Peyer's patch (tissue), 4 donors: ENCODE measurements around the gene HK3.

Source experiments
- POLR2A ChIP-seq, 2 donors: fragments of 450-650 bp; IDR thresholded peaks; one replicate each; pipeline ENCODE4 v1.5.1; 2017; ENCODE audit warnings: antibody characterized with exemption in 2 of 2, mild to moderate bottlenecking in 2 of 2, moderate library complexity in 2 of 2
- TF ChIP-seq, protein P1 (sequence below), 6 experiments: fragments of 450-650 bp in 4 of 6; fragments of 200-600 bp in 2 of 6; sonication (generic) in 1 of 6; IDR thresholded peaks; one replicate each; pipeline ENCODE4 v1.5.1; 2017 to 2019; ENCODE audit warnings: antibody characterized with exemption in 6 of 6, mild to moderate bottlenecking in 3 of 6, moderate library complexity in 1 of 6

GRCh38 chr5:176947847-176948246 lies 48.7 kb upstream of the HK3 start:
- TF ChIP-seq, protein P1, sequence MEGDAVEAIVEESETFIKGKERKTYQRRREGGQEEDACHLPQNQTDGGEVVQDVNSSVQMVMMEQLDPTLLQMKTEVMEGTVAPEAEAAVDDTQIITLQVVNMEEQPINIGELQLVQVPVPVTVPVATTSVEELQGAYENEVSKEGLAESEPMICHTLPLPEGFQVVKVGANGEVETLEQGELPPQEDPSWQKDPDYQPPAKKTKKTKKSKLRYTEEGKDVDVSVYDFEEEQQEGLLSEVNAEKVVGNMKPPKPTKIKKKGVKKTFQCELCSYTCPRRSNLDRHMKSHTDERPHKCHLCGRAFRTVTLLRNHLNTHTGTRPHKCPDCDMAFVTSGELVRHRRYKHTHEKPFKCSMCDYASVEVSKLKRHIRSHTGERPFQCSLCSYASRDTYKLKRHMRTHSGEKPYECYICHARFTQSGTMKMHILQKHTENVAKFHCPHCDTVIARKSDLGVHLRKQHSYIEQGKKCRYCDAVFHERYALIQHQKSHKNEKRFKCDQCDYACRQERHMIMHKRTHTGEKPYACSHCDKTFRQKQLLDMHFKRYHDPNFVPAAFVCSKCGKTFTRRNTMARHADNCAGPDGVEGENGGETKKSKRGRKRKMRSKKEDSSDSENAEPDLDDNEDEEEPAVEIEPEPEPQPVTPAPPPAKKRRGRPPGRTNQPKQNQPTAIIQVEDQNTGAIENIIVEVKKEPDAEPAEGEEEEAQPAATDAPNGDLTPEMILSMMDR (IDR thresholded peaks at IDR 0.05) = no peak
- TF ChIP-seq POLR2A (IDR thresholded peaks at IDR 0.05) = no peak
